ENCODE results near the gene PPIH. TPM values are rescaled to one million over a fixed set of nuclear protein-coding genes. Genes with fewer than 3 reads are reported as not detected.

Gene PPIH
- total and polyA plus RNA-seq, 12 donors, result 17.5 to 56.5 (median 28.6) TPM

GRCh38 chr1:42686418-42686817 is 28.2 kb downstream of the PPIH start:
- no peak overlapping the region for H3K27ac ChIP-seq
- no peaks in the 10 kb centered on the region for H3K36me3 ChIP-seq (replicated peaks in 1 of 2)
- DNase-seq, result no peak
- 85 to 92% (median 89%) methylated on average over 4 of the region's 4 CpGs for WGBS, 4 donors
- no peak overlapping the region for H3K4me3 ChIP-seq
- H3K27me3 ChIP-seq, result no peaks in the 10 kb centered on the region
- peaks cover 15 to 78% of the 10 kb centered on the region in 2 donors for H3K4me1 ChIP-seq (replicated peaks in 1 of 2)
- H3K9me3 ChIP-seq (replicated peaks in 1 of 3), result no peaks in the 10 kb centered on the region
- intact Hi-C loops (cut with DNase I), result no loop called here
- no peak for TF ChIP-seq POLR2A (IDR thresholded peaks at IDR 0.05)

- WGBS, 4 donors, result 94 to 96% (median 94%) methylated on average over 3 of the region's 3 CpGs
- H3K27ac ChIP-seq, result no peak overlapping the region
- no peaks in the 10 kb centered on the region for H3K36me3 ChIP-seq (replicated peaks in 1 of 2)
- H3K4me1 ChIP-seq (replicated peaks in 1 of 2), result peaks cover 5 to 74% of the 10 kb centered on the region in 2 donors
- no peaks in the 10 kb centered on the region for H3K9me3 ChIP-seq (replicated peaks in 1 of 3)
- intact Hi-C loops (cut with DNase I), result no loop called here
- no peak for TF ChIP-seq POLR2A (IDR thresholded peaks at IDR 0.05)
- TF ChIP-seq CTCF (IDR thresholded peaks at IDR 0.05), result no peak
- no peak overlapping the region for H3K4me3 ChIP-seq
- no peaks in the 10 kb centered on the region for H3K27me3 ChIP-seq
- DNase-seq, result no peak
These were observed 31.7 kb downstream of the PPIH start for GRCh38 chr1:42689912-42690311.

- intact Hi-C loops (cut with DNase I), result no loop called here
- Histone ChIP-seq H3K27me3 (no peaks in the 10 kb centered on the region), H3K36me3 (replicated peaks in 1 of 2) (no peaks in the 10 kb centered on the region), H3K4me1 (replicated peaks in 1 of 2) (peaks cover 5 to 67% of the 10 kb centered on the region in 2 donors), H3K27ac (no peak overlapping the region), H3K9me3 (replicated peaks in 1 of 3) (no peaks in the 10 kb centered on the region), H3K4me3 (no peak overlapping the region)
- DNase-seq, result no peak
- 84 to 100% (median 93%) methylated on average over 1 of the region's 1 CpG for WGBS, 4 donors
- TF ChIP-seq CTCF (IDR thresholded peaks at IDR 0.05) (no peak), POLR2A (IDR thresholded peaks at IDR 0.05) (no peak)
These were observed 32.4 kb downstream of the PPIH start for GRCh38 chr1:42690477-42691156.

GRCh38 chr1:42691157-42691498 is 32.9 kb downstream of the PPIH start:
- 64 to 76% (median 74%) methylated on average over 4 of the region's 4 CpGs for WGBS, 4 donors
- H3K36me3 ChIP-seq (replicated peaks in 1 of 2), result peaks cover 0 to under 1% of the 10 kb centered on the region in 2 donors
- no peak for DNase-seq
- H3K4me3 ChIP-seq, result no peak overlapping the region
- intact Hi-C loops (cut with DNase I), result no loop called here
- no peak overlapping the region for H3K27ac ChIP-seq
- peaks cover 5 to 62% of the 10 kb centered on the region in 2 donors for H3K4me1 ChIP-seq (replicated peaks in 1 of 2)
- no peak for TF ChIP-seq CTCF (IDR thresholded peaks at IDR 0.05)
- TF ChIP-seq POLR2A (IDR thresholded peaks at IDR 0.05), result no peak
- no peaks in the 10 kb centered on the region for H3K9me3 ChIP-seq (replicated peaks in 1 of 3)
- H3K27me3 ChIP-seq, result no peaks in the 10 kb centered on the region

GRCh38 chr1:42692461-42692860 is 34.2 kb downstream of the PPIH start:
- H3K27ac ChIP-seq, result no peak overlapping the region
- 46 to 73% (median 60%) methylated on average over 5 of the region's 5 CpGs for WGBS, 4 donors
- TF ChIP-seq POLR2A (IDR thresholded peaks at IDR 0.05), result no peak
- no peak for TF ChIP-seq CTCF (IDR thresholded peaks at IDR 0.05)
- H3K4me3 ChIP-seq, result no peak overlapping the region
- H3K27me3 ChIP-seq, result no peaks in the 10 kb centered on the region
- H3K9me3 ChIP-seq (replicated peaks in 1 of 3), result no peaks in the 10 kb centered on the region
- intact Hi-C loops (cut with DNase I), result no loop called here
- DNase-seq, result no peak
- peaks cover 0 to 14% of the 10 kb centered on the region in 2 donors for H3K36me3 ChIP-seq (replicated peaks in 1 of 2)
- peaks cover 0 to 49% of the 10 kb centered on the region in 2 donors for H3K4me1 ChIP-seq (replicated peaks in 1 of 2)

Data from adrenal gland (tissue), 12 donors.